ENCODE data around the gene CERCAM.
"Not testable (repeated sequence)": the region's sequence is repeated elsewhere in the genome, so short reads cannot be mapped to it uniquely, and the experiment has no call there.

Gene CERCAM

DNA sequence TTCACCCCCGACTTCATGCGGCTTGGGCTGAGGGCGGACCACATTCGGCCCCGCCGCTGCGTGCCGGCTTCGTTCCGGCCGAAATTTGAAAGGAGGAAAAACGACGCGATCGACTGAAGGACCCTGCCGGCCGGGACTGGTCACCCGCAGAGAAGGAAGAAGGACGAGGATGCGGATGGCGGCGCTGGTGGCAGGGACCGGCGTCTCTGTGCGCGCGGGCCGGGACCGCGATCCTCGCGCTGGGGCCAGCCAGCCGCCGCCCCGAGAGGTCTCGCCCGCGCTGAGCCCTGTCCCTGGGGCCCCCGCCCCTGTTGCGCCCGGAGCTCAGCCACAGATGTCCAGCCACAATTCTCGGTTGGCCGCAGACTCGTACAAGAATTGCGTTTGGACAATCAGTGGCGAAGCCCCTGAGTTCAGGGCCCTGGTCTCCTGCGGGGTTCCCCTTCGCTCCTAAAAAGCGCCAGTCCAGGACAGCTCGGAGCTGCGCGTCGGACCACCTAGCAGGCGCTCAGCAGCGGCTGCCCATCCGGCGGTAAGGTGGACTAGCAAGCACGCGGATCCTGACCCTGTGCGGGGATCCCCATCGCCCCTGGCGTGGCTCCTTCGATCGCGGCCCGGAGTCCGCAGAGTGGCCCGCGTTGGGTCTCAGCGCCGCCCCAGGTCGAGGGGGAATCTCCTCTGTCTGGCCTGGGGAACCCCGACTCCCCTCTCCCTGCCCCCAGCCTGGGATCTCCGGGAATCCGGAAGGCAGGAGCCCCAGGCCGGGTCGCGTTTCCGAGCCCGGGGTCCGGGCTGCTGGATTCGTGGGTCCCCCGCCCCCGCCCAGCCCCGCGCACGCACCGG is 28.1 kb upstream of the CERCAM start:
- no peak for DNase-seq (ENCODE audit: low read depth in 1 of 2, low spot score in 1 of 2)

- no peak for DNase-seq (ENCODE audit: low read depth in 1 of 2, low spot score in 1 of 2)
Observed at GRCh38 chr9:128393145-128393775, 27.4 kb upstream of the CERCAM start.

GRCh38 chr9:128393970-128394369 is 26.7 kb upstream of the CERCAM start:
- DNase-seq (ENCODE audit: low read depth in 1 of 2, low spot score in 1 of 2) = no peak

DNA sequence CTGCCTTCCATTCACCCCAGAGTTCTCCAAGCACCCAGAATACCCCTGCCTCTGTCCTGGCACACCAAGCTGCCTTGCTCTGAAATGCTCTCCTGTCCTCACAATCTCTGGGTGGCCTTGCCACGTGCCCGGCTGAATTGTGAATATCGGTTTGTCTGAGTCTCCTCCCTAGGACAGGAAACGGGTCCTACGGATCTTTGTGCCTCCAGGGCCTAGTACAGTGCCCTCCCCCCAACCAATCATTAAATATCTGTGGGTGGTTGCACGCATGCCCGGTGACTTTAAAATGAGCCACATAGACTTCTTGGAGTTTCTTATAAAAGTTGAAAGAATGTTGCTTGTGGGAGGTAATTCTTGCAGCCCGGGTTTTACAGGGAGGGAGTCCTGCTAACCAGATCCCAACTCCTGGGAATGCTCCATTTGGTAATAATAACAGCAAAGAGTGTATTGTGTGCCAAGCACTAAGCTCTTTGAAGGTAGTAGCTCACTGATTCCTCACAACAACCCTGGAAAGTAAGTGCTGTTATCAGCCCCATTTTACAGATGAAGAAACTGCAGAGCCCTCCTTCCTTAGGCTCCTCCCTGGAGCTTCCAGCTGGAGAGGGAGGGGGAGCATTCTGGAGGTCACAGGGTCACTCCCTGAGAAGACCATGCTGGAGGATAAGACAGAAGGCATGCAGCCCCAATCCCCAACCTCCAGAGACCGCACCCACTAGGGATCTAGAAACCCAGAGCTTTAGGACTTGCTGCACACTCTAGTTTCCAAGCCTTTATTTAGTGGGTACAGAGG is 26.1 kb upstream of the CERCAM start:
- DNase-seq (ENCODE audit: low read depth in 1 of 2, low spot score in 1 of 2) = no peak

DNA sequence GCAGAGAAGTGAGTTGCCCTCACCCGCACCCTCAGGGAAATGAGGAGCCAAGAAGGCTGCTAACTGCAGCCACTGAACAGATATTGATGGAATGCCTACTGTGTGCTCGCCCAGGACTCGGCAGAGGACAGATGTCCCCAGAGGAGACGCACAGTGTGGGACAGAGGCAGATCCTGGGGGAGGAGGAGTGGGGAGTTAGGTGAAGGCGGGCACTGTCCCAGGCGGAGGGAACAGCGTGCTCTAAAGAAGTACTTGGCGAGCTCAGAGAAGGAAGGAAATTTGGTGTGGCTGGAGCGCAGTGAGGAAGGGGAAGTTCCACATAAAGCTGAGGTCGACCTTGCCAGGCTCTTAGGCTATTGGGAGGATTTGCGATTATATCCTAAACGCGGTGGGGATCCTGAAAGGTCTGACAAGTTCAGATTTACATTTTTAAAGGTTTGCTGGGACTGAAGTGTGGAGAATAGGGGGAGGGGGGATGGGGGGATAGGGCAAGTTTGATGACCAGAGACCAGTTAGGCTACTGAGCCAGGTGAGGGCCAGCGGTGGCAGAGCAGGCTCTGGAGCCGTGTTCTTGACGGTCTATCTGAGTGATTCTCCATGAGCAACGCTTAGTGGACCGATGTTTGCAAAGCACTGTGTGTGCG is 23.6 kb upstream of the CERCAM start:
- DNase-seq (ENCODE audit: low read depth in 1 of 2, low spot score in 1 of 2) = no peak

GRCh38 chr9:128397831-128398230 is 22.8 kb upstream of the CERCAM start:
- DNase-seq (ENCODE audit: low read depth in 1 of 2, low spot score in 1 of 2) = no peak

GRCh38 chr9:128399861-128400260 is 20.8 kb upstream of the CERCAM start:
- DNase-seq (ENCODE audit: low read depth in 1 of 2, low spot score in 1 of 2) = no peak

DNA sequence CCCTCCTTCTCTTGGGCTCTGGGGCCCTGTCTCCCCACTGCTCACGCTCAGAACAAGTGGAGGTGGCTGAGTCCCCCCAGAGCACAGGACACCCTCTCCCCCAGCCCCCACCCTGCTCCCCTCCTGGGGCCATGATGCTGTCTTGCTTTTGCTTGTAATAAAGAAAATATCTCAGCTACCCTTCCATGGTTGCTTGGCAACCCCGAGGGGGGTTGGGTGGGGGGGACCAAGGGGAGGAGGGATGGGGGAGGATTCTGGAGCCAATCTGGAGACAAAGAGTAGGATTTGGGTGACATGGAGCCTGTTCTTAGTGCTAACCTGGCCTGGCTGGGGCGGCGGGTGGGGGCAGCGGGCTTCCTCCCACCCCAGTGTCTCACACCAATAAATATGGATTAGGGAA is 16.1 kb upstream of the CERCAM start:
- no peak for DNase-seq (ENCODE audit: low read depth in 1 of 2, low spot score in 1 of 2)

- DNase-seq (ENCODE audit: low read depth in 1 of 2, low spot score in 1 of 2) = no peak
Observed at GRCh38 chr9:128405077-128405779, 15.4 kb upstream of the CERCAM start.

DNA sequence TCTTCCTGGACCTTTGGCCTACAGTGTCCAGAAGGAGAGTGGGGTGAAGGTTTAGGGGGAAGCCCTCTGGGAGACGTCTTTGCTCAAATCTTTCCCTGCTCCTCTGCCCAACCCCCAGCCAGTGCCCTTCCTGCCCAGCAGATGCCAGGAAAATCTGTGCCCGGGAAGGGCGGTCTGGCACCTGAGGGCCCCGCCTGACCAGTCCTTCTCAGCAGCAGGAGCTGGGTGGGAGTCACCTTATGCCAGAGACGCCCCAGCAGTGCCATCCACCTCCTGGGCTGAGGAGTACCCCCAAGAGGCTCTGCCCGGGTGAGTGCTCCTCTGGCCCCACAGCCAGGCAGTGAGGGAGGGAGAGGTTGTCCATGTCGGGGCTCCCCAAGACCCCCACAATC is 14.9 kb upstream of the CERCAM start:
- no peak for DNase-seq (ENCODE audit: low read depth in 1 of 2, low spot score in 1 of 2)

DNA sequence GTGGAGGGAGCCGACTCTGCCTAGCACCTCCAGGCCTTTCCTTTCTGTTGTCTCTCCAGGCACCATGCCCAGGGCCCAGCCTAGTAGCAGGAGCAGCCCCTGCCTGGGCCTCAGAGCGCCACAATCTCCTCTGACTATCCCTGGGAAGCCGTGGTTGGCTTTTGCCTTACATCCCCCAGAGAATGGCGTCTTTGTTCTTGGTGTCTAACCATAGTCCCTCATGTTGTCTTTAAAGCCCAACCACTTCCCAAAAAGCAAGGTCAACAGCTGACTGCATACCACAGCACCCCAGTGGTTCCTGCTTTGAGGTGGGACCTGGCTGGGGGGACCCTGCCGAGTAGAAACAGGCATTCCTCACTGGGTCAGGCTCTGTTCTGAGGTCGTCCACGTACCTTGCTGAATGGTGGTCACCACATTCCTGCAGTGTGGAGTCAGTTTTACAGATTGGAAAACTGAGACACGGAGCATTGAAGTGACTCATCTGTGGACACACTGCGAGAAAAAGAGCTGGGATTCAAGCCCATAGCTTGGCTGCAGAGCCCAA is 13.7 kb upstream of the CERCAM start:
- no peak for DNase-seq (ENCODE audit: low read depth in 1 of 2, low spot score in 1 of 2)

GRCh38 chr9:128408963-128409431 is 11.7 kb upstream of the CERCAM start:
- DNase-seq (ENCODE audit: low read depth in 1 of 2, low spot score in 1 of 2) = no peak

DNA sequence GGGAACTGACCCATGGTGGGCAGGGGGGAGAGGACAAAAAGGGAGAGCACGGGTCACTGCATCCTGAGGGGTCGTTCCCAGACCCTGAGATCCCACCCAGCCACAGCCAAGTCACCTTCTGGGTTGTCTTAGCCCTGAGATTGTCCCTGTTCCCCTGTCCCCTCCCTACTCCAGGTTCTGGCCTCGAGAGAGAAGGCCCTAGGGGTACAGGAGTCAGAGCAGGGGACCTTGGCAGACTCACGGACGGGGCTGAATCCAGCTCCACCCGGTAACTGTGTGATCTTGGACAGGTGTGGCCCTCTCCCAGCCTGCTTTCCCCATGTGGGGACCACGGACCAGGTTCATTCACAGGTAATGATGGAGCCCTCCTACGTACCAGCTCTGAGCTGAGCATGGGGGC is 11.2 kb upstream of the CERCAM start:
- DNase-seq (ENCODE audit: low read depth in 1 of 2, low spot score in 1 of 2) = no peak

- no peak for DNase-seq (ENCODE audit: low read depth in 1 of 2, low spot score in 1 of 2)
Observed at GRCh38 chr9:128409978-128410377, 10.7 kb upstream of the CERCAM start.

DNA sequence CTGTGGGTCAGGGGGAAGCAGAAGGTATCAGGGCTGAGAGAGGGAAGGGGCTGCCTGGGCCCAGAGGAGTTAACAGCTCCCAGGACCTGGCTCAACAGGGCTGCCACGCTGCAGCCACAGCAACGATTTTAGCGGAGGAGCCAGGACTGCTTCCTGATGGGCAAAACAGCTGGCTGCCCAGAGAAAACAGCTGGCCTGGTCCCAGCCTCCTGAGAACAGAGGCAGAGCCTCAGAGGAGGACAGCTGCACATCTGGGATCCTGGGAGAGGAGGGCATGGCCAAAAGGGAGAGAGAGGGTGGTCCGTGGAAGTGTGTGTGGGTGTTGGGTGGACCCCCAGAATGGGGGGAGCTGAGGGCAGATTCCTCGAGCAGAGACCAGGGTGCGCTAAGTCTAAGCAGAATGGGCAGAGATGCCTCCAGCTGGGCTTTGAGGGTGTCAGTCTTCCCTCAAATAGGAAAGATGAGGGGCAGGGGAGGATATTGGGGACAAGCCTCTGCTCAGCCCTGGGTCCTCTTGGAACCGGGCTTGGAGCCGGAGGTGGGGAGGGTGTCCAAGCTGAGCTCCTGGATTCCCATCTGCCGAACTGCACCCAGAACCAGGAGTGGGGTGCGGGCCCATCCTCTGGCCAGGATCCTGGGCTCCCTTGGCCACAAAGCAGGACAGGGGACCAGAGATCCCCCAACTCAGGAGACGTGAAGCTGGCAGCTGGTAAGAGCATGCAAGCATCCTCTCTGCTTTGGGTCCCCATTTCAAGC is 9.1 kb upstream of the CERCAM start:
- no peak for DNase-seq (ENCODE audit: low read depth in 1 of 2, low spot score in 1 of 2)

GRCh38 chr9:128412120-128412790 is 8.4 kb upstream of the CERCAM start:
- DNase-seq (ENCODE audit: low read depth in 1 of 2, low spot score in 1 of 2) = peak in 1 of 2 donors; percentile 27

DNA sequence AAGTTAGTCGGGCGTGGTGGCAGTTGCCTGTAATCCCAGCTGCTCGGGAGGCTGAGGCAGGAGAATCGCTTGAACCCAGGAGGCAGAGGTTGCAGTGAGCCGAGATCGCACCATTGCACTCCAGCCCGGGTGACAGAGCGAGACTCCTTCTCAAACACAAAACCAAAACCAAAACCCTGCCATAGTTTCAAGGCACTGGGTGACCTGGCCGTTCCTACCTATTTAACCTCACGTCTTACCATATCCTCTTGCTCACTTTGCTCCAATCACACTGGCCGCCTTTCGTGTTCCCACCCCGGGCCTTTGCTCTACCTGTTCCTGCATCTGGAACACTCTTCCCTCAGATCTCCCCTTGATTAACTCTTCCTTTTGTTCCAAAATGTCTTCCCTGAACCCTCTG is 6.9 kb upstream of the CERCAM start:
- DNase-seq (ENCODE audit: low read depth in 1 of 2, low spot score in 1 of 2) = not testable (repeated sequence)

DNA sequence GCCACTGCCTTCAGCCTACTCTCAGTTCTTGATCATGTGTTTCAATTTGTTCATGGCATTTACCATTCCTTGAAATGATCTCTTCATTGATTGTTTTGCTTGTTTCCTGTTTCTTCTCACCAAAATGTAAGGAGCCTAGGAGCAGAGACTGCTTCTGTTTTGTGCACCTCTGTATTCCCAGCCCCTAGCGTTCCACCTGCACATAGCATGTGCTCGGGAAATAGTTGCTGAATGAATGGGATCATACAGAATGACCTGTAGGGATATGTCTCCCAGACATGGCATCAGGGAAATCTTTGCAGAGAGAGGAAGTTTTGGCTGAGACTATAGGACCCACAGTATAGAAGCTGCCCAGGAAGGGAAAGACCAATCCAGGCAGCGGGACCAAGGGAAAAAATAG is 6.2 kb upstream of the CERCAM start:
- no peak for DNase-seq (ENCODE audit: low read depth in 1 of 2, low spot score in 1 of 2)

GRCh38 chr9:128415281-128415680 is 5.4 kb upstream of the CERCAM start:
- no peak for DNase-seq (ENCODE audit: low read depth in 1 of 2, low spot score in 1 of 2)
